ENCODE results near the gene NBEA.

NBEA gene

GRCh38 chr13:34943436-34944273 lies 1.6 kb downstream of the NBEA start:
- TF ChIP-seq, protein P1, sequence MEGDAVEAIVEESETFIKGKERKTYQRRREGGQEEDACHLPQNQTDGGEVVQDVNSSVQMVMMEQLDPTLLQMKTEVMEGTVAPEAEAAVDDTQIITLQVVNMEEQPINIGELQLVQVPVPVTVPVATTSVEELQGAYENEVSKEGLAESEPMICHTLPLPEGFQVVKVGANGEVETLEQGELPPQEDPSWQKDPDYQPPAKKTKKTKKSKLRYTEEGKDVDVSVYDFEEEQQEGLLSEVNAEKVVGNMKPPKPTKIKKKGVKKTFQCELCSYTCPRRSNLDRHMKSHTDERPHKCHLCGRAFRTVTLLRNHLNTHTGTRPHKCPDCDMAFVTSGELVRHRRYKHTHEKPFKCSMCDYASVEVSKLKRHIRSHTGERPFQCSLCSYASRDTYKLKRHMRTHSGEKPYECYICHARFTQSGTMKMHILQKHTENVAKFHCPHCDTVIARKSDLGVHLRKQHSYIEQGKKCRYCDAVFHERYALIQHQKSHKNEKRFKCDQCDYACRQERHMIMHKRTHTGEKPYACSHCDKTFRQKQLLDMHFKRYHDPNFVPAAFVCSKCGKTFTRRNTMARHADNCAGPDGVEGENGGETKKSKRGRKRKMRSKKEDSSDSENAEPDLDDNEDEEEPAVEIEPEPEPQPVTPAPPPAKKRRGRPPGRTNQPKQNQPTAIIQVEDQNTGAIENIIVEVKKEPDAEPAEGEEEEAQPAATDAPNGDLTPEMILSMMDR (IDR thresholded peaks at IDR 0.05; ENCODE audit: low read depth, low read length), result no peak
- no peaks in the 10 kb centered on the region for H3K27me3 ChIP-seq
- no peaks in the 10 kb centered on the region for H3K4me1 ChIP-seq
- DNase-seq, result peak; percentile 12
- H3K4me3 ChIP-seq (ENCODE audit: low read depth, low read length), result peak overlapping the region; percentile 85
- H3K9me3 ChIP-seq, result no peaks in the 10 kb centered on the region
- H3K36me3 ChIP-seq, result peaks cover 4% of the 10 kb centered on the region; the same call in 1 of the 2 replicates

DNA sequence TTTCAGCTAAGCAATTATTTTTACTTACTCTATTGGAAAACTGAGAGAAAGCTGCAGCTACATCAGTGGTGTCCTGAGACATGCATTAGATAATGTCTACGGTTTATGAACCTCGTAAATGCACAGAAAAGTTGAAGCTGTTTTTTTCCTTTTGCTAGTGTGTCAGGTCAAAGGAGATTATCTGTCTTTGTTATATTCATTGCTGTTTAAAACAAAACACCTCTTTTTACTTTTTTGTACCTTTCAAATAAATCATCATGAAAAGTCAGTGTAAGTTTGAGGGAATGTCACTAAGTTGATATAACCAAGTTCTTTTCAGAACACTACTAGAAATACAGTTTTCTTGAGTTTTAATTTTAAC lies 2.2 kb downstream of the NBEA start:
- Histone ChIP-seq H3K36me3 (peaks cover 4% of the 10 kb centered on the region; the same call in 1 of the 2 replicates), H3K27me3 (no peaks in the 10 kb centered on the region), H3K4me1 (no peaks in the 10 kb centered on the region), H3K9me3 (no peaks in the 10 kb centered on the region), H3K4me3 (ENCODE audit: low read depth, low read length) (peak overlapping the region; percentile 85)
- TF ChIP-seq, protein P1 (IDR thresholded peaks at IDR 0.05; ENCODE audit: low read depth, low read length), result no peak
- DNase-seq, result no peak

GRCh38 chr13:34944751-34945150 lies 2.7 kb downstream of the NBEA start:
- DNase-seq, result no peak
- Histone ChIP-seq H3K9me3 (no peaks in the 10 kb centered on the region), H3K4me3 (ENCODE audit: low read depth, low read length) (peak overlapping the region; percentile 85), H3K4me1 (no peaks in the 10 kb centered on the region), H3K27me3 (no peaks in the 10 kb centered on the region), H3K36me3 (peaks cover 4% of the 10 kb centered on the region; the same call in 1 of the 2 replicates)
- TF ChIP-seq, protein P1 (IDR thresholded peaks at IDR 0.05; ENCODE audit: low read depth, low read length), result no peak

GRCh38 chr13:34951528-34951927 lies 9.5 kb downstream of the NBEA start:
- Histone ChIP-seq H3K4me1 (no peaks in the 10 kb centered on the region), H3K4me3 (ENCODE audit: low read depth, low read length) (no peak overlapping the region), H3K36me3 (no peaks in the 10 kb centered on the region), H3K27me3 (no peaks in the 10 kb centered on the region), H3K9me3 (0 out of 2 replicates have a peak, but pooled peaks cover 4% of the 10 kb centered on the region)
- TF ChIP-seq, protein P1 (IDR thresholded peaks at IDR 0.05; ENCODE audit: low read depth, low read length), result no peak
- no peak for DNase-seq

GRCh38 chr13:34959489-34959888 lies 17.4 kb downstream of the NBEA start:
- Histone ChIP-seq H3K4me1 (peaks cover 13% of the 10 kb centered on the region), H3K27me3 (no peaks in the 10 kb centered on the region), H3K36me3 (no peaks in the 10 kb centered on the region), H3K9me3 (no peaks in the 10 kb centered on the region), H3K4me3 (ENCODE audit: low read depth, low read length) (no peak overlapping the region)
- TF ChIP-seq, protein P1 (IDR thresholded peaks at IDR 0.05; ENCODE audit: low read depth, low read length), result no peak
- no peak for DNase-seq

- no peaks in the 10 kb centered on the region for H3K27me3 ChIP-seq
- no peak overlapping the region for H3K4me3 ChIP-seq (ENCODE audit: low read depth, low read length)
- TF ChIP-seq, protein P1 (IDR thresholded peaks at IDR 0.05; ENCODE audit: low read depth, low read length), result no peak
- H3K36me3 ChIP-seq, result no peaks in the 10 kb centered on the region
- H3K9me3 ChIP-seq, result no peaks in the 10 kb centered on the region; the same call in 1 of the 2 replicates
- DNase-seq, result no peak
- H3K4me1 ChIP-seq, result peaks cover 11% of the 10 kb centered on the region
Measured at GRCh38 chr13:34964558-34964957, 22.5 kb downstream of the NBEA start.
